Measurements from ENCODE around the gene RAD51B. TPM values are rescaled to one million over a fixed set of nuclear protein-coding genes. Genes with fewer than 3 reads are reported as not detected.

Gene RAD51B
- total and polyA plus RNA-seq, 5 donors = 0.88 to 5.3 (median 3.3) TPM

DNA sequence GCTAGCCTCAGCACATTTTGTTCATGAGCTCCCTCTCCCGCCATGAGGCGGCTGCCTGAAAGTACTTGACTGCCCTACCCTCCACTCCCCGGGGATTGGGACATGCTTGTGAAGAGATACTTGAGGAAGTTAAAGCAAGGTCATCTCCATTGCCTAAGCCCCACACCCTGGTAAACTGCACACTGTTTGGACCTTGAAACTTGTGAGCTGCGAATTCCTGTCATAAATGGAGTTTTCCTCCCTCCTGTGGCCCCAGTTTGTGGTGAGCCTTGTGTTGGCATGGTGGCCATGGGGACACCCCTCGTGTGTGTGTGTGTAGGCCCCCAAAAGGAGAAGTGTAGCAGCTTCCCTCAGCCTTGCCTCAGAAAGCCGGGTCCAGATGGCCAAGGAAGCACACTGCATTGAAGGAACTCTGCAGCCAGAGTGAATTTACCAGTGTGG is 577.8 kb downstream of the RAD51B start:
- ATAC-seq (peak; percentile 53 to 67), DNase-seq (peak; percentile 65 to 85 (median 78))
- no peak overlapping the region for H3K4me3 ChIP-seq (ENCODE audit: low read length)
- no peaks in the 10 kb centered on the region for H3K27me3 ChIP-seq (ENCODE audit: control insufficient read depth, insufficient read depth)
- no peaks in the 10 kb centered on the region for H3K9me3 ChIP-seq (ENCODE audit: control insufficient read depth, low read length)
- no peak overlapping the region for H3K27ac ChIP-seq (ENCODE audit: low read length)
- WGBS = 65% methylated on average over 6 of the region's 6 CpGs
- peaks cover 17% of the 10 kb centered on the region for H3K4me1 ChIP-seq (ENCODE audit: control insufficient read depth, insufficient read depth, low read length)
- intact Hi-C loops (cut with DNase I) = loop anchor here in 2 of 4 donors (10.0 kb wide), 4 partner anchors 57 to 387 kb away; no protein-coding TSS in a partner anchor

DNA sequence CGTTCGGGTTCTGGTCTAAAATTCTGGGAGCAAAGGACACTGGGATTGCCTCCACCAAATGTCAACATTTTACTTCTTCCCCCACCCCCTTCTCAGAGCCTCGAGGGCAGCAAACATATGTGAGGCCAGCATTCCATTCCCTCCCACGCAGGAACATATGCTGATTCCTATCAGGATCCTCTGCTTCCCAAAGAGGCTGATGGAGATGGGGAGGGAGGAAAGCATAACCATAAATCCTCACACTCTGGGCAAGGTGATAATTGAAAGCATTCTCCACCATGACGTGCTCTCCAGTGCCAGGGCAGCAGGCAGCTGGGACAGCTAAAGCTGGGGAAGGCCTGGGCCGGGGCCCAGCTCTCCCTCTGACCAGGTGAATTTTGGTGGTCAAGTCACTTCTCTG is 578.2 kb downstream of the RAD51B start:
- Histone ChIP-seq H3K9me3 (ENCODE audit: control insufficient read depth, low read length) (no peaks in the 10 kb centered on the region), H3K4me3 (ENCODE audit: low read length) (no peak overlapping the region), H3K27ac (ENCODE audit: low read length) (no peak overlapping the region), H3K27me3 (ENCODE audit: control insufficient read depth, insufficient read depth) (no peaks in the 10 kb centered on the region), H3K4me1 (ENCODE audit: control insufficient read depth, insufficient read depth, low read length) (peaks cover 14% of the 10 kb centered on the region)
- intact Hi-C loops (cut with DNase I) = loop anchor here in 2 of 4 donors (10.0 kb wide), 4 partner anchors 57 to 387 kb away; no protein-coding TSS in a partner anchor
- DNase-seq (no peak), ATAC-seq (no peak)
- 51% methylated on average over 6 of the region's 6 CpGs for WGBS

DNA sequence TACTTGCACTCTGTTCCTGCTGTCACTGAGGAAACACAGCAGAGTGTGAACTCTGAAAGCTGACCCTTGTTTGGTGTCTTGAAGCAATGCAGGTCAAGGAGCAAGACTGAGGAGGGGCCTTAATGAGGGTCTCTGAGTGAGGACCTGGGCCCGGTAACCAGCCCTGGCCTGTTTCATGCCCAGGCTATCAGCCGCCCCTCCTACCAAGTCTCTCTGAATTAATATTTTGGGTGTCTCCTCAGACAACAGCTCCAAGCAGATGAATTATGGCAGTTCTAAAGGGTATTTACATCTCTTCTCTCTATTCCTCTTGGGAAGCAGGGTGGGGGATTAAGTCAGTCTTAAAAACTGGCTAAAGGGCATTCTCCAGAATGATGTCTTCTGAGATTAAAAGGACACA is 578.8 kb downstream of the RAD51B start:
- H3K27ac ChIP-seq (ENCODE audit: low read length) = no peak overlapping the region
- ATAC-seq (no peak), DNase-seq (no peak)
- H3K27me3 ChIP-seq (ENCODE audit: control insufficient read depth, insufficient read depth) = no peaks in the 10 kb centered on the region
- peaks cover 13% of the 10 kb centered on the region for H3K4me1 ChIP-seq (ENCODE audit: control insufficient read depth, insufficient read depth, low read length)
- H3K4me3 ChIP-seq (ENCODE audit: low read length) = no peak overlapping the region
- intact Hi-C loops (cut with DNase I) = loop anchor here in 2 of 4 donors (10.0 kb wide), 4 partner anchors 56 to 386 kb away; no protein-coding TSS in a partner anchor
- no peaks in the 10 kb centered on the region for H3K9me3 ChIP-seq (ENCODE audit: control insufficient read depth, low read length)
- WGBS = 98% methylated on average over 2 of the region's 2 CpGs

DNA sequence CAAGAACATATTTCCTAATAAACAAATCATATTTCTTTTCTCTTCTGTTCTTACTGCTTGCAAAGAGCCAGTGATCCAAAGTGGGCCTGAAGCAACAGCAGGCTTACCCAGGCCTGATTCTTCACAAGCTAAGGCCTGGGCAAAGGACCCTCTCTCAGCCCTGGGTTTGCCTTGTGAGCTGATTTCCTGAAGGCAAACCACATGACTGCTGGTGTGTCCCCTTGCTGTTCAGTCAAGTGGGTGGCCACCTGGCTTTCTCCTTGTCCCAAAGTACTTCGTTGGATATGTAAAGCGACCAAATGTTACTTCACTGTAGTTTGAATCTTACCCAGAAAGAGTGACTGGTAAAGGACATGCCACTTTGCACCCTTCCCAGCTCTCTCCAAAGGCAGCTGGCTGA is 580.4 kb downstream of the RAD51B start:
- no peak overlapping the region for H3K27ac ChIP-seq (ENCODE audit: low read length)
- no peaks in the 10 kb centered on the region for H3K27me3 ChIP-seq (ENCODE audit: control insufficient read depth, insufficient read depth)
- H3K4me3 ChIP-seq (ENCODE audit: low read length) = no peak overlapping the region
- ATAC-seq = no peak
- no peak for DNase-seq
- intact Hi-C loops (cut with DNase I) = loop anchor here in 2 of 4 donors (10.0 kb wide), 4 partner anchors 55 to 385 kb away; no protein-coding TSS in a partner anchor
- peaks cover 9% of the 10 kb centered on the region for H3K4me1 ChIP-seq (ENCODE audit: control insufficient read depth, insufficient read depth, low read length)
- 94% methylated on average over 2 of the region's 2 CpGs for WGBS
- H3K9me3 ChIP-seq (ENCODE audit: control insufficient read depth, low read length) = no peaks in the 10 kb centered on the region

DNA sequence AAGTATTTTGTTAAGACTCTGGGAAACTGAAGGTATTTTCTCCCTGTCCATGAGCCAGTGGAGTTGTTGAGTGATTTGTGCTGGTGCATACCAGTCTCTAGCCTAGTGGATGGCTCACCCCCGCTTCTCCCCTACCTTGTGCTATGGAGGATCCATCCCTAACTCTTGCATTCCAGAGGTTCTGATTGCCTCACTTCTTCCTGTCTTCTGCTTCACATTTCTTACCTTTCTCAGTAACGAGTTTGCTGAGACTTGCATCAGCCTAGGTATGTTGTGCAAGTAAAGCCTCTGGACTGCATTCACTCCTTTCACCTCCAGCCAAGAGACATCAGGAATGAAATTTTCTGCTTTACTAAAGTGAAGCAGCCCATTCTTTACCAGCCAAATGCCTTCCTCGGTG is 581.7 kb downstream of the RAD51B start:
- intact Hi-C loops (cut with DNase I) = no loop called here
- no peak for DNase-seq
- ATAC-seq = peak in 1 of 2 donors; percentile 17
- 84% methylated on average over 3 of the region's 3 CpGs for WGBS
- H3K9me3 ChIP-seq (ENCODE audit: control insufficient read depth, low read length) = no peaks in the 10 kb centered on the region
- H3K4me3 ChIP-seq (ENCODE audit: low read length) = no peak overlapping the region
- H3K27me3 ChIP-seq (ENCODE audit: control insufficient read depth, insufficient read depth) = no peaks in the 10 kb centered on the region
- H3K27ac ChIP-seq (ENCODE audit: low read length) = no peak overlapping the region
- H3K4me1 ChIP-seq (ENCODE audit: control insufficient read depth, insufficient read depth, low read length) = peaks cover 9% of the 10 kb centered on the region

DNA sequence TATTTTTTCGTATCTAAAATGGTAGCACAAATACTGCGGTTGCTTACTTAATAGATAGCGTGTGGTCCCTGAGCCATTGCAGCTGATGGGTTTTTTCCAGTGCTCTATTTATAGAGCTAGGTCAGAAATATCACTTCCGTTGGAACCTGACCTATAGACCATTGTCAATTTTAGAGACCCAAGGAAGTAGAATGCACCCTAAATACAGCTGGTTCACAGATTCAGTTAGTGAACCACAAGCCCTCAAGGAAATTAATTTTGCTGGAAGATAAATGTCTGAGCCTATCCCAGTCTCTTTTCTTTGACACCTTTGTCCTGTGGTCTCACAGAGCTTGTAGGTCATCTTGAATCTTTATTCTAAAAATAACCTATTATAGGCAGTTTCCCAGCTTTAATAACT is 582.3 kb downstream of the RAD51B start:
- Histone ChIP-seq H3K27ac (ENCODE audit: low read length) (no peak overlapping the region), H3K4me3 (ENCODE audit: low read length) (no peak overlapping the region), H3K4me1 (ENCODE audit: control insufficient read depth, insufficient read depth, low read length) (peaks cover 9% of the 10 kb centered on the region), H3K27me3 (ENCODE audit: control insufficient read depth, insufficient read depth) (no peaks in the 10 kb centered on the region), H3K9me3 (ENCODE audit: control insufficient read depth, low read length) (no peaks in the 10 kb centered on the region)
- WGBS = 52% methylated on average over 4 of the region's 4 CpGs
- DNase-seq (no peak), ATAC-seq (peak in 1 of 2 donors; percentile 52)
- intact Hi-C loops (cut with DNase I) = no loop called here

DNA sequence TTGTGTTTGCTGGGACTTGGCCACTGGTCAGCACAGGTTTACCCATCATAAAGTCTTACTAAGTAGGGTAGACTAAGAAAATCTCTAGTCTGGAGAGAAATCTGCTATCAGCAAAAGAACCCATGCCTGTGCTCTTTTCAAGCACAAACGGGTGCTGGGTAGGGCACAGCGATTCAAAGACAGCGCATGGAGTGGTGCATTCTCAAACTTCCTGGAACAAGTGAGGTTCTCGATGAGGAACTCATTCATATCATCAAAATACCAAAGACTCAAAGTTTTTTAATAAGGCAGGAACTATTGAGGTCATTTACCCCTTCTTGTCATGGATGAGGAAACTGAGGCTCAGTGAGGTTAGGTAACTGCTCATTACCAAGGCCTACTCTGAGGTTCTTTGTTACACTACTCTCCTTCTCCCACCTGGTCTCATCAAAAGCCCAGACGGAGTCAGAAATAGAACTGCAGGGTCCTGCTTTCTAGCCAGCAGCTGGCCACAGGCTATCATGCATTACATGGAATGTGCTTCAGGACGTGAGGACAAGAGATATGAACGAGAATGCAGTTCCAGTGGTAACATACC is 583.0 kb downstream of the RAD51B start:
- H3K27ac ChIP-seq (ENCODE audit: low read length) = peak overlapping the region; percentile 17
- 57% methylated on average over 7 of the region's 7 CpGs for WGBS
- DNase-seq = no peak
- no peaks in the 10 kb centered on the region for H3K27me3 ChIP-seq (ENCODE audit: control insufficient read depth, insufficient read depth)
- intact Hi-C loops (cut with DNase I) = no loop called here
- peaks cover 7% of the 10 kb centered on the region for H3K4me1 ChIP-seq (ENCODE audit: control insufficient read depth, insufficient read depth, low read length)
- H3K4me3 ChIP-seq (ENCODE audit: low read length) = no peak overlapping the region
- H3K9me3 ChIP-seq (ENCODE audit: control insufficient read depth, low read length) = no peaks in the 10 kb centered on the region
- peak in 1 of 2 donors; percentile 28 for ATAC-seq

DNA sequence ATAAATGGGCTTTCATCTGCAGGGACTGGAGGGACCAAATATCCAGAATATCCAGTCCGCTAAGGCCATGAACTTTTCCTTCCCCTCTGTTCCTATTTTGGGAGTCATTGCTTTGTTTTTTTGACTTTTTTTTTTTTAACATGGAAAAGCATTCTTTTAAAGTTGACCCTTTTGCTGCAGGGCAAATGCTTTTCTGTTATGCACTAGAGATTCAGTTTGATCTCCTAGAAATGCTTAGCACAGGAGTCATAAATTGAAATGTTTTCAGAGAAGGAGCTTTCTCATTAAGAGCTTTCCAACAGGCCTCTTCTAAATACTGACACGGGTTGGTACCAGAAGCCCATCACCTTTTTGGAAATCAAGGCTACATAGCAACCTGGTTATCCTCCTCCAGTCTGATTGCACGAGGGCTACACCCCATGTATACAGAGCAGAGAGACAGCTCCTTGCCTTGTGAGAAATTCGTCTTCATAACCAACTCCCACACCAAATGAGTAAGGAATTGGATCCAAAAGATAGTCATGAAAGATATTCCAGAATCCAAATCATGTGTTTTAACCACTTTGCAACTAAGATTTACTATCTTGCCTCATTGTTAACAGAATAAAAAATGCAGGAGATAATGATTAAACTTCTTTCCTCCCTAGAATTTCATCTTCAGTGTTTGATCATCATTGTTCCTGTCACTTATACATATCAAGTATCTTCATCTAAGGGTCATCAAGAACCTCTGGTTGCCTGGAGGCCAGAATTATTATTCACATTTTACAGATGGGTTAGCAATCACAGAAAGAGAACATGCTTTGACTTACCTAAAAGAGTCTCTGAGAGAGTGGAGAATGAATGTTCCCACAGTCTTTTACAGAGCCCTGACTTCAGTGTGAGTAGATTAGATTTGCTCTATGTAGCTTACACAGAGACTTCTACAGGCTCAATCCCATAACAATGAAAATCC is 583.9 kb downstream of the RAD51B start:
- no peak for DNase-seq
- intact Hi-C loops (cut with DNase I) = no loop called here
- peak; percentile 27 to 43 for ATAC-seq
- no peaks in the 10 kb centered on the region for H3K27me3 ChIP-seq (ENCODE audit: control insufficient read depth, insufficient read depth)
- H3K9me3 ChIP-seq (ENCODE audit: control insufficient read depth, low read length) = no peaks in the 10 kb centered on the region
- 32% methylated on average over 4 of the region's 4 CpGs for WGBS
- H3K27ac ChIP-seq (ENCODE audit: low read length) = peak overlapping the region; percentile 59
- H3K4me1 ChIP-seq (ENCODE audit: control insufficient read depth, insufficient read depth, low read length) = peaks cover 4% of the 10 kb centered on the region
- H3K4me3 ChIP-seq (ENCODE audit: low read length) = no peak overlapping the region

DNA sequence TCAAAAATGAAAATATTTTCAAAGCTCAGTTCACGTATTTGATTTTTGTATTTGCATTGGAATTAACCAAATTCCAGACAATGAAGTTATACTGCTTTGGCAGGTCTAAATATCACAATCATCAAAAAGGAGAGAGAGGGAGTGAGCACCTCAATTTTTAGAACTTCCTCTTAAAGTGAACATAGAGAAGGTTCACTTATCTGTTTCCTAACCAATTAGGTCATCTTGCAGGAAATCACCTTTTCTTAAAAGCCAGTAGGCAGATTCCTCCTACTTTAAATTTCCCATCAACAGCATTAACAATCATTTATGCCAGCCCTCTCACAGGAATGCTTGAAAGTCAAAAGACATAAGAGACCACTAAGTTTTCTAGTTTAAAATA is 584.6 kb downstream of the RAD51B start:
- ATAC-seq (no peak), DNase-seq (no peak)
- H3K4me3 ChIP-seq (ENCODE audit: low read length) = no peak overlapping the region
- peaks cover 4% of the 10 kb centered on the region for H3K4me1 ChIP-seq (ENCODE audit: control insufficient read depth, insufficient read depth, low read length)
- H3K27ac ChIP-seq (ENCODE audit: low read length) = no peak overlapping the region
- intact Hi-C loops (cut with DNase I) = no loop called here
- 80% methylated on average over 1 of the region's 1 CpG for WGBS
- H3K27me3 ChIP-seq (ENCODE audit: control insufficient read depth, insufficient read depth) = no peaks in the 10 kb centered on the region
- H3K9me3 ChIP-seq (ENCODE audit: control insufficient read depth, low read length) = no peaks in the 10 kb centered on the region

DNA sequence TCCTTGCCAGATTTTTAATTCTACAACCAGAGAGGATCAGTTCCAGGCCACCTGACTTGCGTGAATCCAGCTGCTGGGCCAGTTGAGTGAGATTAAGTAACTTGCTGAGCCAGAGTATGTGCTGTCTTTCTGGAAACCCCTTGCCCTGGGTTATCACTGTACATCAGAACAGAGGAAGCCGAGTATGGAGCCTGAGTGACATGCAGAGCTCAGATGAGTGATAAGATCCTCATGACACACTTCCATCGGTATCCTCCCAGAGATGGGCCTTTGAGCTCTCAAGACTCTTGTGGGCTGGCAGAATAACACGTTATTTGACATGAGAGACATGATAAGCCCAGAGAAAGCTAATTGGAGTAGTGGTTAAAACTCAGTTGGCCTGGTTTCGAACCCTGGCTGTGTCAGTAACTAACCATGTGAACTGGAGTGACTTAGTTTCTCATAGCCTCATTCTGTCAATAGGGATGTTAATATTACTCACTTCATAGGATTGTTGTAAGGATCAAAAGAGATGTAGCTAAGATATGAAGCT is 585.1 kb downstream of the RAD51B start:
- intact Hi-C loops (cut with DNase I) = no loop called here
- no peaks in the 10 kb centered on the region for H3K9me3 ChIP-seq (ENCODE audit: control insufficient read depth, low read length)
- peaks cover 6% of the 10 kb centered on the region for H3K4me1 ChIP-seq (ENCODE audit: control insufficient read depth, insufficient read depth, low read length)
- no peaks in the 10 kb centered on the region for H3K27me3 ChIP-seq (ENCODE audit: control insufficient read depth, insufficient read depth)
- DNase-seq = no peak
- H3K4me3 ChIP-seq (ENCODE audit: low read length) = no peak overlapping the region
- no peak overlapping the region for H3K27ac ChIP-seq (ENCODE audit: low read length)
- WGBS = 47% methylated on average over 5 of the region's 5 CpGs
- ATAC-seq = no peak

DNA sequence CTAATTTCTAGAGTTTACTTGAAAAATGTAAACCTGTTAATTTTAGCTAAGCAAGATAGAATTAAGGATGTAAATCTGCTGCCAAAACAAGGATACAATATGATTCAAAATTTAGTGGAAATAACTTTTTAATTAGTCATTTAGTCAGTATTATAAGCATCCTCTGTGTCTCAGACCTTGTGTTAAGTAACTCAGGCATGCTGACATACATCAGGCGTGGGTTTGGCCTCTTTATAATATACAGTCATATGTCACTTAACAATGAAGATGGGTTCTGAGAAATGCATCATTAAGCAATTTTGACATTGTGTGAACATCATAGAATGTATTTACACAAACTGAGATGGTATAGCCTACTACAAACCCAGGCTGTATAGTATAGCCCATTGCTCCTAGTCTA is 586.4 kb downstream of the RAD51B start:
- Histone ChIP-seq H3K27ac (ENCODE audit: low read length) (no peak overlapping the region), H3K9me3 (ENCODE audit: control insufficient read depth, low read length) (no peaks in the 10 kb centered on the region), H3K4me1 (ENCODE audit: control insufficient read depth, insufficient read depth, low read length) (peaks cover 6% of the 10 kb centered on the region), H3K27me3 (ENCODE audit: control insufficient read depth, insufficient read depth) (no peaks in the 10 kb centered on the region), H3K4me3 (ENCODE audit: low read length) (no peak overlapping the region)
- intact Hi-C loops (cut with DNase I) = no loop called here
- DNase-seq (no peak), ATAC-seq (no peak)
- WGBS = 100% methylated on average over 1 of the region's 1 CpG

Measured in right cardiac atrium (tissue), 5 donors.